Activated CD4-positive, alpha-beta T cell treated with anti-CD3 and anti-CD28 coated beads, Interleukin-2, amount 10 ng/mL, durations not matched to agents 7 days and 5 days (primary cell): Measurements from ENCODE around the gene EPN3. TPM values are rescaled to one million over a fixed set of nuclear protein-coding genes. Genes with fewer than 3 reads are reported as not detected.

ENCODE experiments used
- CTCF ChIA-PET: fragments of 350-600 bp; sonication (Branson Sonifier 250); formaldehyde crosslinking; loops from one replicate; lab custom pipeline; 2021; ENCODE audit warnings: antibody characterized with exemption; lab: Charles Lee
- POLR2A ChIA-PET: fragments of 350-600 bp; sonication (Branson Sonifier 250); formaldehyde crosslinking; loops from one replicate; lab custom pipeline; 2021; ENCODE audit warnings: antibody characterized with exemption; lab: Charles Lee
- DNase-seq: peaks from one replicate; pipeline ENCODE4 v3.0.0-alpha.2; 2020
- H3K27ac Mint-ChIP-seq: one replicate; pipeline ENCODE4 v1.8.0; 2021; ENCODE audit warnings: mild to moderate bottlenecking, moderate library complexity, mixed read lengths
- H3K27me3 Mint-ChIP-seq: one replicate; pipeline ENCODE4 v1.8.0; 2021; ENCODE audit warnings: mixed read lengths
- H3K36me3 Mint-ChIP-seq: one replicate; pipeline ENCODE4 v1.8.0; 2021; ENCODE audit warnings: low read depth, mixed read lengths
- H3K4me1 Mint-ChIP-seq: one replicate; pipeline ENCODE4 v1.8.0; 2021; ENCODE audit warnings: mixed read lengths
- H3K4me3 Mint-ChIP-seq: one replicate; pipeline ENCODE4 v1.8.0; 2021; ENCODE audit warnings: mild to moderate bottlenecking, moderate library complexity, mixed read lengths
- H3K9me3 Mint-ChIP-seq: one replicate; pipeline ENCODE4 v1.8.0; 2021; ENCODE audit warnings: mixed read lengths
- total RNA-seq, 2 experiments: library from RNA; stranded (reverse); gene quantifications; one replicate each; pipeline ENCODE4 v1.2.3, GENCODE V29; 2021

EPN3 gene
- total RNA-seq, 2 experiments from 2014 or later, result not detected

- no peaks in the 10 kb centered on the region for H3K36me3 Mint-ChIP-seq
- CTCF ChIA-PET, result no interaction called here
These were observed 60.8 kb downstream of the EPN3 start for GRCh38 chr17:50593321-50593720.

More at GRCh38 chr17:50593321-50593720, 60.8 kb downstream of the EPN3 start:
- H3K27ac Mint-ChIP-seq, result no peak overlapping the region
- DNase-seq, result no peak
- POLR2A ChIA-PET, result no interaction called here
- no peaks in the 10 kb centered on the region for H3K9me3 Mint-ChIP-seq
- no peaks in the 10 kb centered on the region for H3K27me3 Mint-ChIP-seq
- no peak overlapping the region for H3K4me3 Mint-ChIP-seq
- no peaks in the 10 kb centered on the region for H3K4me1 Mint-ChIP-seq

Other genes starting within 250 kb of the EPN3 start
- gene XYLT2, start 186.6 kb upstream of the EPN3 start, total RNA-seq, result 10 to 100 TPM; 22.1 to 23.6 TPM
- 10 to 100 TPM; 62.9 to 71.4 TPM for gene MRPL27, start 159.6 kb upstream of the EPN3 start, total RNA-seq
- 10 to 100 TPM; 19.9 to 21.8 TPM for gene EME1, start 159.5 kb upstream of the EPN3 start, total RNA-seq
- gene LRRC59, start 135.2 kb upstream of the EPN3 start, total RNA-seq, result 10 to 100 TPM; 60.8 to 68.5 TPM
- 10 to 100 TPM; 24.5 to 31.4 TPM for gene ACSF2, start 106.5 kb upstream of the EPN3 start, total RNA-seq
- gene CHAD, start 63.9 kb upstream of the EPN3 start, total RNA-seq, result not detected
- 10 to 100 TPM; 22.5 to 25.1 TPM for gene RSAD1, start 53.9 kb upstream of the EPN3 start, total RNA-seq
- gene MYCBPAP, start 24.3 kb upstream of the EPN3 start, total RNA-seq, result 1 to 10 TPM; 3.0 to 4.8 TPM
- gene SPATA20, start 14.4 kb downstream of the EPN3 start, total RNA-seq, result 1 to 10 TPM; 3.9 to 6.2 TPM
- gene CACNA1G, start 28.0 kb downstream of the EPN3 start, total RNA-seq, result not detected
- gene ABCC3, start 102.1 kb downstream of the EPN3 start, total RNA-seq, result not detected
- 10 to 100 TPM; 31.1 to 34.2 TPM for gene ANKRD40, start 175.2 kb downstream of the EPN3 start, total RNA-seq
- gene LUC7L3, start 186.9 kb downstream of the EPN3 start, total RNA-seq, result 100 to 1,000 TPM; 108 to 139 TPM
- gene ANKRD40CL, start 234.8 kb downstream of the EPN3 start, total RNA-seq, result not detected